Midbrain (tissue), 1 donor: ENCODE measurements around the gene WNT9A.
"Not testable (repeated sequence)": the region's sequence is repeated elsewhere in the genome, so short reads cannot be mapped to it uniquely, and the experiment has no call there.

Experiments
- DNase-seq: peaks from one replicate; lab custom pipeline; 2025; lab: John Stamatoyannopoulos, UW

The WNT9A gene

GRCh38 chr1:227910511-227911153 lies 37.1 kb downstream of the WNT9A start:
- DNase-seq = no peak

GRCh38 chr1:227909923-227910328 lies 37.8 kb downstream of the WNT9A start:
- DNase-seq = not testable (repeated sequence)

- DNase-seq = no peak
These were observed 38.5 kb downstream of the WNT9A start for GRCh38 chr1:227909188-227909587.

GRCh38 chr1:227908359-227908758 lies 39.4 kb downstream of the WNT9A start:
- DNase-seq = no peak

- no peak for DNase-seq
These were observed 40.2 kb downstream of the WNT9A start for GRCh38 chr1:227907439-227908015.

GRCh38 chr1:227906550-227907071 lies 41.1 kb downstream of the WNT9A start:
- no peak for DNase-seq

GRCh38 chr1:227905573-227906487 lies 41.9 kb downstream of the WNT9A start:
- no peak for DNase-seq

GRCh38 chr1:227904541-227905335 lies 43.0 kb downstream of the WNT9A start:
- DNase-seq = no peak

- DNase-seq = peak; percentile 6
These were observed 43.9 kb downstream of the WNT9A start for GRCh38 chr1:227903614-227904501.

GRCh38 chr1:227903061-227903521 lies 44.6 kb downstream of the WNT9A start:
- DNase-seq = no peak

GRCh38 chr1:227902641-227902990 lies 45.1 kb downstream of the WNT9A start:
- DNase-seq = no peak

- DNase-seq = no peak
These were observed 45.7 kb downstream of the WNT9A start for GRCh38 chr1:227901906-227902640.

GRCh38 chr1:227901239-227901905 lies 46.4 kb downstream of the WNT9A start:
- DNase-seq = no peak

GRCh38 chr1:227900571-227901051 lies 47.1 kb downstream of the WNT9A start:
- DNase-seq = no peak

- no peak for DNase-seq
These were observed 47.8 kb downstream of the WNT9A start for GRCh38 chr1:227899820-227900449.

- no peak for DNase-seq
These were observed 48.5 kb downstream of the WNT9A start for GRCh38 chr1:227899141-227899819.

- no peak for DNase-seq
These were observed 49.1 kb downstream of the WNT9A start for GRCh38 chr1:227898502-227899140.
